ENCODE data around the gene WNT7A.

- no peak for TF ChIP-seq POLR2AphosphoS5 (IDR thresholded peaks at IDR 0.05)
- TF ChIP-seq CTCF (IDR thresholded peaks at IDR 0.05) = no peak
- TF ChIP-seq POLR2A (IDR thresholded peaks at IDR 0.05) = no peak
- TF ChIP-seq EP300 (IDR thresholded peaks at IDR 0.05) = no peak
Observed at GRCh38 chr3:13846238-13846637, 33.6 kb downstream of the WNT7A start.

Measured in upper lobe of left lung (tissue), 4 donors.